Transverse colon (tissue), 4 donors: ENCODE data around the gene CACNA2D4.

ENCODE experiments used
- POLR2AphosphoS5 ChIP-seq, 3 donors: sonication (generic); formaldehyde crosslinking; IDR thresholded peaks; one replicate each; pipeline ENCODE4 v1.6.1; 2016; ENCODE audit warnings: antibody characterized with exemption in 3 of 3
- TF ChIP-seq, protein P1 (sequence below), 5 experiments: fragments of 200-600 bp in 3 of 5; fragments of 450-650 bp in 2 of 5; sonication (generic) in 3 of 5; IDR thresholded peaks; 1 replicate in 2 of 5; 2 replicates in 3 of 5; pipeline ENCODE4 v1.5.1; 2016 to 2017; ENCODE audit warnings: antibody characterized with exemption in 5 of 5, inconsistent platforms in 3 of 5, mild to moderate bottlenecking in 2 of 5, moderate library complexity in 1 of 5

DNA sequence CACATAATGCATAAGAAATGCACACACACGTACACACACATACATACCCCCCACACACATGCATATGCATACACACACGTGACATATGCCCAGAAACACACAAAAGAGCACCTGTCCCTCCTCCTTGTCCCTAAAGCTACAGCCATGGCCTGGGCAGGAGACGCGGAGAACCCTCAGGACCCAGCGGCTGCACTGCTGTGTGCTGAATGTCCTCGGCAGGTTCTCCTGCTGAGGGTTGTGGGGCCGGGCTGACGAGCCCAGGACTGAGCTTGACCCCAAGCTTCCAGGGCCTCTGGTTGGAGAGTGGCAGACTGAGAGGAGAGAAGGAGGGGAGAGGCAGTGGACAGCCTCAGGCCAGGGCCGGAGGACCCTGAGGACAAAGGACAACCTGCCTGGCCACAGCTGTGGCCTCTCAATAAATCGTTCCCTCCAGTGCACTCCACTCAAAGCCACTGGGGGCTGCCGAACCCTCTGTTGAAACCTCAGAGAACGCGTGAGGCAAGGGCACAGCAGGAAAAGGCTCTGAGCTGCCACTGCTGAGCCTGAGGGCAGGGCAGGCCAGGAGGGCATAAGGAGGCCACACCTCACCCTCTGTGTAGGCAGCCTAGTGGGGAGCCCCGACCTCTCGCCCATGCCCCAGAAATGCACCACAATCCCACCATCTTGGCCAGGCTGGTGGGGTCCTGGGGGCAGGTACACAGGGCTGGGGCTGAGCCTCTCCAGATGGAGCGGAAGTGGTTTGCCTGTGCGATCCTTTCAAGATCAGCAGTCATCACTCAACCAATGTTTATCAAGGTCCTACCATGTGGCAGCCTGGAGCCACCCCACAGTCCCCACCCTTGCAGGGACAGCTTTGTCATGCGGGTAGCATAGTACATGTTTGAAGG lies 3.1 kb downstream of the CACNA2D4 start:
- TF ChIP-seq, protein P1, sequence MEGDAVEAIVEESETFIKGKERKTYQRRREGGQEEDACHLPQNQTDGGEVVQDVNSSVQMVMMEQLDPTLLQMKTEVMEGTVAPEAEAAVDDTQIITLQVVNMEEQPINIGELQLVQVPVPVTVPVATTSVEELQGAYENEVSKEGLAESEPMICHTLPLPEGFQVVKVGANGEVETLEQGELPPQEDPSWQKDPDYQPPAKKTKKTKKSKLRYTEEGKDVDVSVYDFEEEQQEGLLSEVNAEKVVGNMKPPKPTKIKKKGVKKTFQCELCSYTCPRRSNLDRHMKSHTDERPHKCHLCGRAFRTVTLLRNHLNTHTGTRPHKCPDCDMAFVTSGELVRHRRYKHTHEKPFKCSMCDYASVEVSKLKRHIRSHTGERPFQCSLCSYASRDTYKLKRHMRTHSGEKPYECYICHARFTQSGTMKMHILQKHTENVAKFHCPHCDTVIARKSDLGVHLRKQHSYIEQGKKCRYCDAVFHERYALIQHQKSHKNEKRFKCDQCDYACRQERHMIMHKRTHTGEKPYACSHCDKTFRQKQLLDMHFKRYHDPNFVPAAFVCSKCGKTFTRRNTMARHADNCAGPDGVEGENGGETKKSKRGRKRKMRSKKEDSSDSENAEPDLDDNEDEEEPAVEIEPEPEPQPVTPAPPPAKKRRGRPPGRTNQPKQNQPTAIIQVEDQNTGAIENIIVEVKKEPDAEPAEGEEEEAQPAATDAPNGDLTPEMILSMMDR (IDR thresholded peaks at IDR 0.05): no peak
- no peak for TF ChIP-seq POLR2AphosphoS5 (IDR thresholded peaks at IDR 0.05)
